Activated CD8-positive, alpha-beta memory T cell treated with anti-CD3 and anti-CD28 coated beads, Interleukin-2, amount 50 U/mL, for 1 hour (primary cell): ENCODE measurements around the gene TMPRSS13.

Source experiments
- DNase-seq: peaks from one replicate; pipeline ENCODE4 v3.0.0-alpha.2; 2020; ENCODE audit errors: extremely low read depth

The TMPRSS13 gene

DNA sequence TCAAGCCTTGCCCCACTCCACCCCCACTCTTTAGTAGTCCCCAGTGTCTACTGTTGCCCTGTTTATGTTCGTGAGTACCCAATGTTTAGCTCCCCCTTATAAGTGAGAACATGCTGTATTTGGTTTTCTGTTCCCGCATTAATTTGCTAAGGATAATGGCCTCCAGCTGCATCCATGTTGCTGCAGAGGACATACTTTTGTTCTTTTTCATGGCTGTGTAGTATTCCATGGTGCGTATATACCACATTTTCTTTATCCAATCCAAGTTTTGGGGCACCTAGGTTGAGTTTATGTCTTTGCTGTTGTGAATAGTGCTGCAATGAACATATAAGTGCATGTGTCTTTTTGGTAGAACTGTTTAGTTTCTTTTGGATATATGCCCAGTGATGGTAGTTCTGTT lies 36.6 kb downstream of the TMPRSS13 start:
- no peak for DNase-seq

DNA sequence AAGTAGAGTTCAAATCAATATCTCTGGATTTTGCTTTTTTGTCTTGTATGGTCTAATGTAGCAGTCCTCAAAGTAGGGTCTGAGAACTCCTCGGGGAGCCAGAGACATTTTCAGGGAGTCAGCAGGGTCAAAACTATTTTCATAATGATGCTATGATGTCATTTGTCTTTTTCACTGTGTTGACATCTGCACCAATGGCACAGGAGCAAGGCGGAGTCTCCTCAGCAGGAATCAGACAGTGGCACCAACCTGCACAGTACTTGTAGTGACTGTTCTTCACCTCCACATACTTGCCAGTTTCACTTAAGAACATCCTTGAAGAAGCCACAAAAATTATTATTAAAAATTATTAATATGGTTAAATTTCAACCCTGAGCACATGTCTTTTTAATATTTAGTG lies 37.8 kb downstream of the TMPRSS13 start:
- DNase-seq, result no peak

DNA sequence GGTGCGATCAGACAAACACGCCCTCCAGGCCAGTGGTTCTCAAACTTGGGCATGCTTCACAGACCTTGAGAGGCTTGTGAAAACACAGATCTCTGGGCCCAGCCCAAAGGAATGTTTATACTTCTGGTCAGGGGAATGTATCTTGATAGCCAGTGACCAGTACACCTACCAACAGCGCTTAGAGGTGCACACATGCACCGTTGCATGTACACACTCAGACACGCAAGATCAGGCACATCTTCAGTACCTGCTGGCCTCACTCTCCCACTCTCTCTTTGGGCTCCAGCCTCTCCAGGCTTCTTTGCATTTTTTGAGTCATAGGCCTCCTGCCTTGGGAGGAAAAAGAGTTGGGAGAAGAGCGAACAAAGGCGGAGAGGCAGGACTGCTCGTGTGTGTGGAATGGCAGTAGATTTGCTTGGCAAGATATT lies 41.0 kb downstream of the TMPRSS13 start:
- no peak for DNase-seq

GRCh38 chr11:117887431-117888138 lies 41.6 kb downstream of the TMPRSS13 start:
- DNase-seq, result no peak

DNA sequence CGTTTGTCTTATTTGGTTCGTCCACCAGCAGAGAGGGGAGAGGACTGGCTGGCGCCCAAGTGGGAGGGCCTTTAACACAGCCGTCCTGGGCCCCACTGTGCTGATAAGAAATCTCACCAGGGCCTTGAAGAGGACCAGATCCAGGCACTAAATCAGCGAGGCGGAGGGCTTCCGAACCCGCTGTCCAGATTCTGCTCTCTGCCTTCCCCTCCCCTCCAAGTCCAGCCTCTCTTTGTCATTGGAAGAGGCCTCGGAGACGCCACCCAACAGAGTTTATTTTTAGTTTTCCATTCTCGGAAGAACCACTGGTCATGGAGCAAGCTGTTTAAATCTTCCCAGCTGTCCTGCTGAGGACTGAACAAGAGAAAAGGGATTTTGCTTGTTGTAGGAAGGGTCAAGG lies 43.4 kb downstream of the TMPRSS13 start:
- no peak for DNase-seq

DNA sequence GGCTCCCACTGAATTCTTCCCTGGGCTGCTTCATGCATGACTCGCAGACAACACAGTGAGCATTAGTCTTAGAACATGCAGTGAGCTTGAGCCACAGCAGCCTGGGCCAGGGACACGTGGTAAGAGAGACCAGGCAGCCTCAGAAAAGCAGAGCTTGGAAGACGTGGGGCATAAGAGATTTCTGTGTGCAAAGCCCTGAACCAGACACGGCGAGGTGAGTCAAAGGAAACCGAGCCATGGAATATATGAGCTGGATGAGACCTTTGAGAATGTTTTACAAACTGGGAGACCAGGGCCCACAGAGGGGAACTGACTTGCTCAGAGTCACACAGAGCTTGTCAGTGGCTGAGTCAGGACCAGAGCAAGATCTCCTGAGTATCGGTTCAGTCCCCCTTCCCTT lies 44.2 kb downstream of the TMPRSS13 start:
- no peak for DNase-seq

DNA sequence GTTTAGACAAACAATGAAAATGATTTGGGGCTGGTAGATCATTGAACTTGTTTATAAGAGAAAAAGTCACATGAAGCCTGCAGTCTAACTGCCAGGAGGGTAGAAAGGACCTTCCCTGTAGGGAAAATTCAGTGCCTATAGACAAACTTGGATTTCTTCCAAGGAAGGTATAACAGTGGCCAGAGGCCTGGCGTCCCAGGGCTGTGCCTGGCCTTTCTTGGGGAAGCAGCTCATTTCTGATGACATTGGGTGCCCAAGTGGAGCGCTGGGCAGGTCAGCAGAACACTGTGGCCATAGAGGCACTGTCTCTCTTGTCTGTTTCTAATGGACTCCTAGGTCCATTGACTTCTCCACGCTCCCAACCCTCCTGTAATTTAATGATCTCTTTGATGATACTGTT lies 46.1 kb downstream of the TMPRSS13 start:
- DNase-seq, result no peak

- DNase-seq, result no peak
Measured at GRCh38 chr11:117882311-117882905, 46.8 kb downstream of the TMPRSS13 start.

DNA sequence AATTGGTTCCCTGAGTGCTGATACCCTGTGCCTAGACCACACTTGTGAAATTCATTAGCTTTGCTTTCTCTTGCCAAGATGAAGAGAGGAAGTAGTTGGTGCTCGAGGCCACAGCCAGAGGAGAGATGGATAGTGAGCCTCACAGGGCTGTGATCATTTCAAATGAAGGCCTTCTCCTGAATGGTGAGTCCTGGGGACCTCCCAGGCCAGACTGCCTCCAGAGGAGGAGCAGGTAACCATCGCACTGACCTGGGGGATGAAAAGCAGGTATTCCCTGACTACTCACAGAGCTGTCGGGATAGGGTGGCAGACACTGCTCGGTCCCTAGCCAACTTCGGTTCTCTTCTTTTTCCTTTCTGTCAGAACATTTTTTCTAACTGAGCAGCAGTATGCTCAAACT lies 48.0 kb downstream of the TMPRSS13 start:
- DNase-seq, result no peak

DNA sequence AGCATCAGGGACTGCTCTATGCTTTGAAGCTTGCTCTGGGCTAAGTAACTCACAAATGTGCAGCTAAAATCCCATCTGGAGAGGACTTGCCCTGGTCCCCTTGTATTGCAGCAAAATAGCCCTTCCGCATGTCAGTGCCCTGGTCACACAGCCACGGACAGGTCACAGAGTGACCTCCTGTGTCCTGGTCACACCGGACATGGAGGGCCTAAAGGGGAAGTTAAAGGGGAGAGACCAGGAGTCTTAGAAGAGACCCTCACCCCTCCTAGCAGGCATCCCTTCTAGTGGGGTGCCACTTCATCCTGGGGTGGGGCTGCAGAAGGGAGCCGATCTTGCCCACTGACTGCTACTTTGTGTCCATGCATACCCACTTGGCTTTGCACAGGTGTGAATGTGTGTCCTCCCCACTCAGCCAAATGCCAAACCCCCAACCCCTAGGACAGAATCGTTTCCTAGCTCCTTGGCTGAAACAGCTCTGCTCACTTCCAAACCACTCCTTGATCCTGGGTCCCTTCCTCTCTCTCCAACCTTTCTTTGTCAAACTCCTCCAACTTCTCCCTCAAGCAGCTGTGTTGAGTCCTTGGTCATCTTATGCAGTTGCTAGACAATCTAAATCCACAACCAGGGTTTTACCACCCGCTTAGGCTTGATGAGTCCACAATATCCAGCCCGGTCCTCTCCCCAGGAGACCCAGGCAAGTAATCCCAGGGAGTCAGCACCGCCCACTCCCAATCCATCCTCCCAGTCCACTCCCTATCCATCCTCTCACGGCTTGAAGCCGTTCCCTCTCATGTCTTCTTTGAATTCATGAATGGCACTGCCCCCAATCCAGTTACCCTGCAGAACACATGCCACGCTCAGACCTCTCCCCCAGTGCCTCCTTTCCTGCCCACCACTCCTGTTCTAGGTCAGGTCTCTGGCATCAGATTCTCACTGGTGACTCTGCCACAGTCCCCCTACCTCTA lies 49.4 kb downstream of the TMPRSS13 start:
- DNase-seq, result no peak

- DNase-seq, result no peak
Measured at GRCh38 chr11:117878939-117879475, 50.2 kb downstream of the TMPRSS13 start.

DNA sequence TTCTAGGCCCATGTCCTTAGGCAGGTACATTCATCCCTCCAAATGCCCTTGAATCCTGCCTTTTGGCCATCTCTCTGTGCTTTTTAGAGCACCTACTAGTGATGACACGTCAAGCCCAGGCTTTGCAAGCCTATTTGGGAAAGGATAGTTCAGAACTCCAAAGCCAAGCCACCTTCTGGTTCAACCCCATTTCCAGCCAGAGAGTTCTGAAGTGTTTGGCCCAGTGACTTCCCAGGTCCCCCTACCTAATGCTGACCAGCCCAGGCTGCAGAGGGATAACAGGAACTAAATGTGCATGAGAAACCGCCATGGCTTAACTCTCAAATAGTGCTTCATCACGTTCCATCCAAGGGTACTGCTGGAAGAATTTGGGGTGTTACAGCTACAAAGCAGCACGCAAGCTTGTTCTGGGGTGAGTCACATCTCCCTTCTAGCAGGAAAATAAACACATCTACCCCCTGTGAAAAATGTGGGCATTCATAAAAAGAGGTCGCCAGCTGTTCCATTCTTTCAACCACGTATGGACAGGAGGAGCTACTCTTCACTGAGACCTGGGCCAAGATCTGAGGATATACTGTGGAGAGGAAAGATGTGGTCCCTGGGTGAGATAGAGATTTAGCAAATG lies 50.8 kb downstream of the TMPRSS13 start:
- DNase-seq, result no peak

- no peak for DNase-seq
Measured at GRCh38 chr11:117877120-117877784, 52.0 kb downstream of the TMPRSS13 start.

GRCh38 chr11:117876341-117877119 lies 52.7 kb downstream of the TMPRSS13 start, which contains the start of gene FXYD6:
Gene FXYD6, minus strand, starts transcription at chr11:117876658. Its CDS starts 33,882 bp downstream, at chr11:117842776.
- no peak for DNase-seq

DNA sequence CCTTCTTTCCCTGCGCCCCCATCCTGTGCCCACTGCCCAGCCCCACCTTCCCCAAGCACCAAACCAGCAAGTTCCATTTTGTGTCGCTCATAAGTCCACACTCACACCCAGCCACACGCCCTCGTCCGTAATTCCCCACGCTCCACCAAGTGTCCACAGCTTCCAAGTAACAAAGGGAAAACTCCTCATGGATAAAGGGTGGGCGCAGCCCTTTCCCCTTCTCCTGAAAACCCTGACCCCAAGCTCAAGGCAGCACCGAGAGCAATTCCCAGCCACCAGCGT lies 53.2 kb downstream of the TMPRSS13 start:
- no peak for DNase-seq

- no peak for DNase-seq
Measured at GRCh38 chr11:117875382-117876058, 53.7 kb downstream of the TMPRSS13 start.

DNA sequence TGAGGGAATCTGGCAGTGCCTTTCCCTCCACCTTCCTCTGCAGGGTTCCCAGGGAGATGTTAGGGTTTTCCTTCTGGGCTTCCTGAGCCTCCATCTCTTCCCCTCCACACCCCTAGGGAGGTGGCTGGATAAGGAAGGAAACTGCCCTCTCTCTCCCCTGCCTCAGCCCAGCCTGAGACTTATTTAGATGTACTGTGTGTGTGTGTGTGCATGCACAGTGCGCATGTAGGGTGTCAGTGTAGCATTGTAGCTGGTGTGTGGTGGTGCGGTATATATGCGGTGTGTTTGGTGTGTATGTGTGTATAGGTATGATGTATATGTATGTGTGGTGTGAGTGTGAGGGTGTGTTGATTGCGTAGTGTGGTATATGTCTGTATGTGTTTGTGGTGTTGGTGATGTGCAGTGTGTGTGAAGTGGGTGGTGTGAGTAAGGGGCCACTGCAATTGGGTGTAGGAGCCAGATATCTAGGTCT lies 54.3 kb downstream of the TMPRSS13 start:
- DNase-seq, result no peak

DNA sequence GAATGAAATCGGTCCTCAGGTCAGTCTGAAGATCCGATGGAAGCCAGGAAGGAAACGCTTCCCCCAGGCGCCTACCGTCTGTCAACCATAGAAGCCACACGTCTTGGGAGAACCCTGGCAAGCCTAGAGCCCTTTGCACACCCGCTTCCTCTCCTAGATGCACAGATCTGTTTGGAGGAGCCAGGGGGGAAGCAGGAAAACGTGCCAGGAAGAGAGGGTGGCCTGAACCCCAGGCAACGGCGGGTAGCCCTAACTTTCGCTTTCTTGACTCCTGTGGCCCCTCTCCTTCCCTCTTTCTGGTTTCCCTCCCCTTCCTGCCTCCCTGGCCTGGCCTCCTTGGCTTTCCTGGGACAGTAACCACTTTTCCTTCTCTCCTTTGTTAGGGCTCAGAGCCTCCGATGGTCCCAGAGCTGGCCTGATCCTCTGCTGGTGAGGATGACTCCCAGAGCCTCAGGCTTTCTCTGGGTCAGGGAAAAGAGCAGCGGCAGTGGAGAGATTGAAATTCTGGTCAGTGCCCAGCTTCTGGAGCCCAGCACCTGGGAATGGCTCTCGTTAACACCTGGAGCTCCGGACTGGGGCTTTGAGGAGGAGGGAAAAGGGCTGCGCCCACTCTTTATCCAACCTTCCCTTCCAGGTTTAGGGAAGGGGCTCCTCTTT lies 54.8 kb downstream of the TMPRSS13 start:
- DNase-seq, result no peak

DNA sequence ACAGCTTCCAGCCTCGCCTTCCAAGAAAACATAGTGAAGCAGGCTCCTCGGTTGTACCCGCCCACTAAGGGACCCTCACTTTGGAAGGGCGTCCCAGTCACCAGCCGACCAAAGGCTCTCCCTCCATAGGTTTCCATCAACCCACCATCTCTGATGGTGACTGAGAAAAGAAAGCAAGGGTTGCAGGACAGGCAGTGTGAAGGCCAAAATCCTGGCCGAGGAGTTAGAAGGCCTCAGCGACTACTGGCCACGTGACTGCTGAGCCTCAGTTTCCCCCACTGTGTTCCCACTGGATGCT lies 55.4 kb downstream of the TMPRSS13 start:
- no peak for DNase-seq
